Measurements from ENCODE around the gene HTR1D.

Gene HTR1D

DNA sequence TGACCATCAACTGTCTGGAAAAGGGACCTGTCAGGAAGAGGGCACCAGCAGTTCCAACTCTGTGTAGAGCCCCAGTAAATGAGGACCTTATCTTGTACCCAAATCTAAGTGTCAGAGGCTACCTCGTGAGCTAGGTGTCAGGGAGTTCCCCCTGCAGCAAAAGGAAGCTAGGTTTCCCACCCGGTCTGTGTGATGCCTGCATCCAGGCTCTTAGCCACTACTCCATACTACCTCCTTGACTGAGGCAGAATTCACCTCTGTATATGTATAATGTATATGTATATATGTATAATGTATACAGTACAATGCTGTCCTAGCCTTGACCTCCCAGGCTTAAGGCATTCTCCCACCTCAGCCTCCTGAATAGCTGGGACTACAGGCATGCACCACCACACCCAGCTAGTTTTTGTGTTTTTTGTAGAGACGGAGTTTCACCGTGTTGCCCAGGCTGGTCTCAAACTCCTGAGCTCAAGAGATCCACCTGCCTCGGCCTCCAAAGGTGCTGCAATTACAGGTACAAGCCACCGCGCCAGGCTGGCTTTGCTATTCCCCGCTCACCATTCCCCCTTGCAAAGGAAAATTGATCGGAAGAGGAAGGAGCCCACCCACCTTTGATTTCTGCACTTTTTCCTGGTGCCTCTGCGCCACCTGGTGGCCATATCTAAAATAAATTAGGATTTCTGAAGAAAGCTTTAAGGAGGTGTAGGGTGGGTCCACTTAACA lies 32.9 kb downstream of the HTR1D start:
- no peak for DNase-seq

DNA sequence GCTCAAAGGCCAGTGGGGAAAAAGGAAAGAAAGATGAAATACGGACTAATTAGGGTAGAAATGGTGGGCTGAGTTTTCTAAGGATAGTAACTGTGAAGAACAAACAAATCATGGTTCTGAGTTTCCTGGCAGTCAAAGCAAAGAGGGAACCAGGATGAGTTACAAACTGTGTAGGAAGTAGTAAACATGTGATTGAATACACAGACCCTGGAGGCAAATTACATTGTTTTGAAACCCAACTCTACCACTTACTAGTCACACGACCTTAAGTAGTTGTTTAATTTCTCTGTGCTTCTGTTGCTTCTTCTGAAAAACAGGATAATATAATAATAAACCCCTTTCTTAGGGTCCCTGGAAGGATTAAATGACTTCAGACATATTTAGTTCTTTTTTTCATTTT lies 37.4 kb downstream of the HTR1D start:
- DNase-seq = no peak

DNA sequence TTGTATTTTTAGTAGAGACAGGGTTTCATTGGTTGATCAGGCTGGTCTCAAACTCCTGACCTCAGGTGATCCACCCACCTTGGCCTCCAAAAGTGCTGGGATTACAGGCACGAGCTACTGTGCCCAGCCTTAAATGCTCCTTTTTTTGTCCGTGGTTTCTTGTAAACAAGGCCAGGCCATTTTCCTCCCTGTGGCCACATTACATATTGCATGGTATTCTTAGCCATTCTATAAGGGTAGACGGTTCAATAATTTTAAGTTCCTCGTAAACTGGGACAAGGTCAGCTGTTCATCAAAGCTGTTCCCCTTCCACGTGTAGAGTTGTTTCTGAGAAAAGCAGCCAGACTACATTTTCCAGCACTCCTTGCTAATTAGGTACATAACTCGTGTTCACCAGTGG lies 38.4 kb downstream of the HTR1D start:
- DNase-seq = no peak

- DNase-seq = no peak
These were observed 38.9 kb downstream of the HTR1D start for GRCh38 chr1:23178414-23178813.

DNA sequence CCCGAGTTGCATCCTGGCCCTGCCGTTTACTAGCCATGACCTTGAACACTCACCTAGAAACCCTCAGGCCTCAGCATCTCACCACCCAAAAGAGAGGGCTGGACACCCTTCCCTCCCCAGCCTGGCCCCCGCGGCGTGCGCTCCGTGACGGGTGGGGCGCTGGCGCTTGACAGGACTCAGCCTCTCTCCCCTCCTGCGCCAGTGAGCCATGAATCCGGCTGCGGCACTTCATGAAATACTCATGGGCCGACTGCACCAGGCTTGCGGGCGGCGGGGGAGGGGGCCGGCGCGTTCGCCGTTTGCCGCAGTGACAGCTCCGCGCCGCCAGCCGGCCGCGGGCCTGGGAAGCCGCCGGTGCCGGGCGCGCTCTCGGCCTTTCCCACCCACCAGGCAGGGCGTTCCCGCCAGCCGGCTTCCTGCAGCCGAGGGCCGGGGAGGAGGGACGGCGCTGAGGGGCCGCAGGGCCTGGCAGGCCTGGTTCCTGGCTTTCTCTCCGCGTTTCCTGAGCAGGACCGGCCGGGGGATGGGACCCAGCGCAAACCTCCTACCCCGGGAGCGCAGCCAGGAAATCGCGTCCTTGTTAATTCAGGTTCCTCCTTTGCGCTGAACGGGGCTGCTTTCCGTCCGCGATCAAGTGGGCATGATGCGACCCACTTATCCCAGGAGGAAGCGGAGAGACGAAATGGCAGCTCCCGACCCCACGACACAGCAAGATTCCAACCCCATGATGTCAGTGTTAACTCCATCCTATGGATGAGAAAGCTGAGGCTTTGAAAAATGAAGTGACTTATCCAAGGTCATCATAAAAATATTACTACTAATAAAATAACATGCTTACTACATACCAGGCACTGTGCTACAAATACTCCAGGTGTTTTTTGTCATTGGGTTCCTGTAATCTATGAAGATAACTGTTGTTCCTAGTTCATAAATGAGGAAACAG lies 39.6 kb downstream of the HTR1D start:
- DNase-seq = peak; percentile 36

DNA sequence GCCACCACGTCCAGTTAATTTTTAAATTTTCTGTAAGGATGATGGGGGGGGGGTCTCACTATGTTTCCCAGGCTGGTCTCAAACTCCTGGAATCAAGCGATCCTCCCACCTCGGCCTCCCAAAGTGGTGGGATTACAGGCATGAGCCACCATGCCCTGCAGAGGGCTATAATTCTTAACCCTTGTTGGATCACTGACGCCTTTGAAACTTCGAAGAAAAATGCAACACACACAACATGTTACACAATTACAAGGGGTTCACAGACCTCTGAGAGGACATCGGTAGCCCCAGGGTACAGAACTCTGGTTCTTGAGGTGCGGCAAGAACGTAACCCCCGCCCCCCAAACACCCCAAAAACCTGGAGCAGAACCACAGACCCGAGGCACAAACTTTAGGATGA lies 40.3 kb downstream of the HTR1D start:
- DNase-seq = no peak

DNA sequence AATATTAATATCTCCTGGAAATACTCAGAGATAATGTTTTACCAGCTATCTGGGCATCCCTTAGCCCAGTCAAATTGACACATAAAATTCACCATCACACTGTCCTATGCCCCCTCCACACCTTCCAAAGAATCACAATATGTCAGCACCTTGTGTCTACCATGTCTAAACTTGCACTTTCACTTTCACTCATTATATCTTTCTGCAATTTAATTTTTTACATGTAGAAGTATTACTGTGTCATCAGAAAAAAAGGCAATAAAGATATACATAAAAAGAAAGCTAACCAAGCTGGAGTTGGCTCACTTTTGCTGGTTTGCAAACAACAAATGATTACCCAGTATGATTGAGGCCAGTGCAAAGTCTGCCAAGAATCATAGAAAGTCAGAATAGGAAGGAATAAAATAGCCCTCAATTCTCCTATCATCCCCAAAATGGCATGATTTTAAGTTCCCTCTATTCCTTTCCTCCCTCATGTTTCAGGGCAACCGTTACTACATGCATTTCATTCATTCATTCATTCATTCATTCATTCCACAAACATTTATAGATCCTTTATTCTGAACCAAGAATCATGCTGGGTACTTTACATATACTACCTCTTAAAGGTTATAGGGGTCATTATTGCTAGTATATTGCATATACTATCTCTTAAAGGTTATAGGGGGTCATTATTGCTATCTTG lies 42.7 kb downstream of the HTR1D start:
- no peak for DNase-seq

GRCh38 chr1:23171181-23171755 lies 46.0 kb downstream of the HTR1D start:
- DNase-seq = no peak

DNA sequence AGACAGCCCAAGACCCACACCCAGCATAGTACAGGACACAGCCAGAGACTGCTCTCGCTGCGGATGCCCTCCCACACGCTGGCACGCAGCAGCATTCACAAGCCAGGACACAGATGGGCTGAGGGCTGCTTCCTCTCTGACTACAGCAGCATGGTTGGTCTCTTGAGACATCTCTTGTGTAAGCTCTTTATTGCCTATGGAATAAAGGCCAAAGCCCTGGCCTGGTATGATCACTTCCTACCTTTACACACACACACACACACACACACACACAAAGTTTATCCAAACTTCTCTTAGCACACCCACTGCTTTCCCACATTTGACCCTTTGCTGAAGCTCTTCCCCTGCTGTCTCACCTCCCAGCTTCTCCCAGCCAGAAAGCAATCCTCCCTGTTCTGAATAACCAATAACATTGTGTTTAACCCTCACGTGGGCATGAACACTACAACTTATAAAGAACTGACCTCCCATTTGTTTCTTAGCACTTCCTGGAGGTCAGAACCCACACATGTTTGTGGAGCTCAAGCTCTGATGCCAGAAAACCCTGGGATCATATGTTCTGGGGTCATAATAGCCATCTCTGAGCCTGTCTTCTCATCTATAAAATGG lies 47.5 kb downstream of the HTR1D start:
- peak; percentile 90 for DNase-seq

DNA sequence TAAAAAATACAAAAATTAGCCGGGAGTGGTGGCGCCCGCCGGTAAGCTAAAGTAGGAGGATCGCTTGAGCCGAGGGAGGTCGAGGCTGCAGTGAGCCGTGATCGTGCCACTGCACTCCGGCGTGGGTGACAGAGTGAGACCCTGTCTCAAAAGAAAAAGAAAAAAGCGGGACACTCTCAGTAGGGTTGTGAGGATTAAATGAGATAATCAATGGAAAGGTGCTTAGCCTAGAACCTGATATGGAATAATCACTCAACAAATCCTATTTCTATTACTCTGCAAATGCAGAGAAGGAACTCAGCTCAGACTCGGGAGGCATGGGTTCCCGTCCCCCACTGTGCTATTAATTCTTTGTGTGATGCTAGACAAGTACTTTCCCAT lies 48.1 kb downstream of the HTR1D start:
- no peak for DNase-seq

GRCh38 chr1:23168445-23169194 lies 48.7 kb downstream of the HTR1D start, which contains the start of gene LUZP1:
TSS of gene LUZP1 (minus strand) at chr1:23168856.
- DNase-seq = peak; percentile 27

- DNase-seq = no peak
These were observed 49.2 kb downstream of the HTR1D start for GRCh38 chr1:23168079-23168444.

DNA sequence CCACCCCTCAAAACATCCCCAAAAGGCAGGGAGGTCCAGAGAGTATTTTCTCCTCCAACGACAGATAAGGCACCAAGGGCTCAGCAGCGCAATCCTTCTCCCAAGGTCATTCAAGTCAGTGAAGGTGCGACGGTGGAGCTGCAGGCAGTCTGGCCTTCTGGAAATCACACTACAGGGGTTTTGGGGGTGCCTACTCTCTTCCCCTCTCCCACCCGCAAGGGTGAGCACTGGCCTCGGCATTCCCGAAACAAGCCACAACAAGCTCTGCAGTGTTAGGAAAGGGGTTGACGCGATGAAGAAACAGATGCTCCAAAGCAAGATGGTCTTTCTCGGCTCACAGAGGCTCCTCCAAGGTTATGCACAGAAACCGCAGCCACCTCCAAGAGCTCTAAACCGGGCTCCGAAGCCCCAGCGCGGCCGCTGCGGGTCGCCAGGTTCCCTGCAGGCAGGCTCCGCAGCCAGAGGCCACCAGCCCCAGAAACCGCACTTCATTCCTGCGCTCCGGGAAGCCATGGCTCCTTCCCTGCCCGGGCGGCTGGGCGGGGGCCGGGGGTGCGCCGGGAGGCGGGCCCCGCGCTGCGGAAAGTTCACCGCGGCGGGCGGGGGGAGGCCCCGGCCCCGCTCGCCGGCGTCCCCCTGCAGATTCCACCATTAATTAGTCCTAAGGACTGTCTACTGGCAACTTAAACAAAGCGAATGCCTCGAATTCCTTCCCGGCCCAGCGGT lies 49.8 kb downstream of the HTR1D start:
- DNase-seq = no peak

DNA sequence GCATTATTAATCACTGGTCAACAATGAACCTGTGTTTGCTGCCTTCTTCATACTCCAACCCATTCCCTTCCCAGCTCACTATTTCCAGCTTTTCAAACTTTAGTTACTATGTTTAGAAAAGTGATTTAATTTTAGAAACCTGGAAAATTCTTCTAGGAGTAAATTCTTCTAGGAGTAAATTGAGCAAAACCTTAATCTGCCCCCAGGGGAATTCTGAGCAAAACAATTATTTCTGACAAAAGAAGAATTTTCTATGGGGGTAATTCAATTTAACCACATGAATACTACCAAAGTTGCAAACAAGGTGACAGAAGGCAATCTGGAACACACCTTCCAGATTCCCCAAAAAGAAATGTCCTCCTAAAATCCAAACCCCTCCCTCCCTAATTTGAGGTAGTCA lies 50.4 kb downstream of the HTR1D start:
- DNase-seq = no peak

DNA sequence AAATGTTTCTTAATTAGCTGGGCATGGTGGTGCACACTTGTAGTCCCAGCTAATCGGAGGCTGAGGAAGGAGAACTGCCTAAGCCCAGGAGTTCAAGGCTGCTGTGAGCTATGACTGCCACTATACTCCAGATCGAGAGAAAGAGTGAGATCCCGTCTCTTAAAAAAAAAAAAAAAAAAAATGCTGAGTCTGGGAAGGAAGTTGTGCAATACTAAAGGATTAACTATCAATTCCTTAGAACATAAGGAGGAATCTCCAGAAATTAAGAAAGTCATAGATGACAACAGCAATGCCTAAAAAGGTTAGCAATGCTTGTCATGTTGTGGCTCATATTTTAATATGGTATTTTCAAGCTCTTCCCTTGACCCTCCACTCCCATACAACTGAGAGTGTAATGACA lies 53.9 kb downstream of the HTR1D start:
- DNase-seq = no peak

DNA sequence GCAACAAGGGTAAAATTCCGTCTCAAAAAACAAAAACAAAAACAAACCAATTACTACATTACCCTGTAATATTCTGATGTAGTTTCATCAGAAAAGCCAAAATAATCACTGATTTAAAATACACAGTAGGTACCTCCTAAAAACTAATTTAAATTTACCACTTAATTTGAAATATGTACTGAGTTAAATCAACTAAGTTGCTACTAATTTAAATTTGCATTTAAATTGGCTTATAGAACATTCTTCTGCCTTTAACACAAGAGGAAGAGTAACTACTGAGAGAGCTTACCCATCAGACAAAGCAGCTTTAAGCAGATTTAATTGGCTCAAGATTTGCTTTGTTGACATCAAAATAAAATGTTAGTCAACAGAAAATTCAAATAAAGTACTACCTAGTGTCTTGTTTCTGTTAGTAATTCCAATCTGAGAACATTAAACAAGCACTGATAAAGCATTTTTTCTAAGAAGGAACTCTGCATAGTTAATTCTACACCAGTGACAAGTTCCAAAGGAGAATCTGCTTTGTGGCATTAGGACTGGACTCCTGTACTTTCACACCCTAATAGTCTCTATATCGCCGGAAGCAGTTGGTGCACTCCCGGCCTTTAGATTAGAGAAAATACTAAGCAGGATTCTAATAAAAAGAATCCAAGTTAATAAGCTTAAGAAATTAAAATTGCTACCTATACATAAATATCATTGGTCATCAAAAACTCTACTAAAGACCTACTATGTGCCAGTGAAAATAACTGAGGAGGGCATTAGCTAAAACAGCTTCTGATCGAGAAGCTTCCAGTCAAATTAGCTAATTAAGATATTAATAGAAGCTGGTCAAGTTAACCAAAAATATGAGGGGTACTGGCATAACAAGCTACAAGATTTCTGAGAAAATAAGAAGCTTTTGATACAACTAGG lies 57.1 kb downstream of the HTR1D start:
- DNase-seq = no peak

GRCh38 chr1:23156940-23157339 lies 60.4 kb downstream of the HTR1D start:
- no peak for DNase-seq

DNA sequence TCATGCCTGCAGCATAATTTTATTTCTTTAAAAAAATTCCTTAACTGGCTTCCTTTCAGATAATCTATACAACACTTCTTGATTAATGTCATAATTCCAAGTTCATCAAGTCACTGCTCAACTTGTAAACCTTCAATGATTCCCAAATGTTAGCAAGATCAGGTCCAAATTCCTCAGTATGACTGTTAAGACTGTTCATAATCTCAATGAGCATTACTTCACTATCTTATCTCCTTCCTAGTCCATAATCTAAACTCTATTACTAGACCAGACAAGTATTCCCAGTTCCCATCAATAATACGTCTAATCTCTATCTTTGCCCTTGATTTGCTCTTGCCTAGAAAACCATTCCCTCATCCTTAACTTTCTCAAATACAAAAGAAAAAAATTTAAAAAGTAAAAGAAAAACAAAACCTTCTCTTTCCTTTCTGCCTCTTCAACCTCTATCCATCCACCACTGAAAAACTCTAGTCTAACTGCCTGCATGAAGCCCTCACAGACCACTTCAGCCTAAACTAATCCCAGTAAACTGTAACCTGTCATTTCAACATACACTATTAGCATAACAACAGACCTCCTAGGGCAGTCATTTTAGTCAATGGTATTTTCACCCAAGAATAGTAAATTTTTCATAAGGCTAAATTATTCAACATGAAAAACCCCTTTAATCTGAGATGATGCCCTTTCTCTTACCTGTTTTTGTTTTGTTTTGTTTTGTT lies 64.2 kb downstream of the HTR1D start:
- no peak for DNase-seq

GRCh38 chr1:23150742-23151141 lies 66.6 kb downstream of the HTR1D start:
- no peak for DNase-seq

GRCh38 chr1:23150125-23150524 lies 67.2 kb downstream of the HTR1D start:
- no peak for DNase-seq
